Trophoblast cell (in vitro differentiated cells and primary cell): Measurements from ENCODE around the gene CCDC102A.
A peak's percentile ranks its signal among the peaks of the same experiment; 100 is the strongest.

Source experiments
- DNase-seq, 2 donors: peaks; one replicate each; pipeline ENCODE4 v3.0.0-alpha.2; 2016
- H2AFZ ChIP-seq: 2 replicates; pipeline ENCODE4 v1.6.1; 2013; ENCODE audit warnings: low read length, moderate library complexity, mild to moderate bottlenecking; ENCODE audit not compliant: insufficient read depth, poor library complexity
- H2AK5ac ChIP-seq: 2 replicates; pipeline ENCODE4 v1.6.1; 2013; ENCODE audit warnings: mild to moderate bottlenecking, low read length
- H2BK120ac ChIP-seq: 2 replicates; pipeline ENCODE4 v1.6.1; 2013; ENCODE audit warnings: low read length, mild to moderate bottlenecking, moderate library complexity; ENCODE audit not compliant: insufficient read depth, poor library complexity
- H2BK12ac ChIP-seq: 2 replicates; pipeline ENCODE4 v1.6.1; 2013; ENCODE audit warnings: mild to moderate bottlenecking, low read length, moderate library complexity
- H2BK5ac ChIP-seq: 2 replicates; pipeline ENCODE4 v1.6.1; 2013; ENCODE audit warnings: low read length, low read depth, moderate library complexity, mild to moderate bottlenecking; ENCODE audit not compliant: poor library complexity
- H3K14ac ChIP-seq: 2 replicates; pipeline ENCODE4 v1.6.1; 2013; ENCODE audit warnings: mild to moderate bottlenecking, low read length
- H3K18ac ChIP-seq: 2 replicates; pipeline ENCODE4 v1.6.1; 2013; ENCODE audit warnings: mild to moderate bottlenecking, low read length
- H3K23ac ChIP-seq: 2 replicates; pipeline ENCODE4 v1.6.1; 2013; ENCODE audit warnings: low read length
- H3K27ac ChIP-seq: 2 replicates; pipeline ENCODE4 v1.5.1; 2013; ENCODE audit warnings: low read depth, mild to moderate bottlenecking, inconsistent platforms, low read length, moderate library complexity
- H3K27me3 ChIP-seq: 2 replicates; pipeline ENCODE4 v1.6.1; 2013; ENCODE audit warnings: inconsistent platforms, mild to moderate bottlenecking, low read length, moderate library complexity; ENCODE audit not compliant: insufficient read depth
- H3K36me3 ChIP-seq, 2 experiments: 1 replicate in 1 of 2; 2 replicates in 1 of 2; pipeline ENCODE4 v1.6.1; 2013; ENCODE audit warnings: low read length in 2 of 2, mild to moderate bottlenecking in 2 of 2, moderate library complexity in 1 of 2; ENCODE audit not compliant: insufficient read depth in 2 of 2, control insufficient read depth in 1 of 2
- H3K4ac ChIP-seq: 2 replicates; pipeline ENCODE4 v1.6.1; 2013; ENCODE audit warnings: low read depth, mild to moderate bottlenecking, low read length, moderate library complexity
- H3K4me1 ChIP-seq, 2 experiments: 1 replicate in 1 of 2; 2 replicates in 1 of 2; pipeline ENCODE4 v1.6.1; 2013; ENCODE audit warnings: low read length in 2 of 2, mild to moderate bottlenecking in 2 of 2, moderate library complexity in 1 of 2; ENCODE audit not compliant: insufficient read depth in 2 of 2, control insufficient read depth in 1 of 2
- H3K4me2 ChIP-seq: 2 replicates; pipeline ENCODE4 v1.6.1; 2013; ENCODE audit warnings: inconsistent platforms, mild to moderate bottlenecking, low read length, moderate library complexity
- H3K4me3 ChIP-seq: 2 replicates; pipeline ENCODE4 v1.5.1; 2013; ENCODE audit warnings: mild to moderate bottlenecking, low read depth, low read length, inconsistent platforms
- H3K79me1 ChIP-seq: one replicate; pipeline ENCODE4 v1.6.1; 2013; ENCODE audit warnings: low read length
- H3K79me2 ChIP-seq: 2 replicates; pipeline ENCODE4 v1.6.1; 2013; ENCODE audit warnings: low read length, mild to moderate bottlenecking; ENCODE audit not compliant: control insufficient read depth, insufficient read depth, poor library complexity
- H3K9ac ChIP-seq: 2 replicates; pipeline ENCODE4 v1.6.1; 2013; ENCODE audit warnings: mild to moderate bottlenecking, low read length
- H3K9me3 ChIP-seq: 2 replicates; pipeline ENCODE4 v1.6.1; 2013; ENCODE audit warnings: low read depth, mild to moderate bottlenecking, control low read depth, inconsistent platforms, low read length; ENCODE audit not compliant: insufficient read depth
- H4K12ac ChIP-seq: 2 replicates; pipeline ENCODE4 v1.6.1; 2013; ENCODE audit warnings: low read depth, mild to moderate bottlenecking, low read length, moderate library complexity
- H4K8ac ChIP-seq: 2 replicates; pipeline ENCODE4 v1.6.1; 2013; ENCODE audit warnings: low read depth, mild to moderate bottlenecking, low read length, moderate library complexity
- H4K91ac ChIP-seq: one replicate; pipeline ENCODE4 v1.6.1; 2013; ENCODE audit warnings: low read depth, mild to moderate bottlenecking, low read length, moderate library complexity
- WGBS: extraction: QIAGEN DNeasy Blood & Tissue Kit; methylation state at CpG from one replicate; pipeline ENCODE4 v1.1.7; 2013; ENCODE audit warnings: missing lambda C conversion rate; ENCODE audit not compliant: insufficient read length, insufficient coverage; ENCODE audit errors: extremely low coverage; 5-methylcytosine and 5-hydroxymethylcytosine counted together

Gene CCDC102A

DNA sequence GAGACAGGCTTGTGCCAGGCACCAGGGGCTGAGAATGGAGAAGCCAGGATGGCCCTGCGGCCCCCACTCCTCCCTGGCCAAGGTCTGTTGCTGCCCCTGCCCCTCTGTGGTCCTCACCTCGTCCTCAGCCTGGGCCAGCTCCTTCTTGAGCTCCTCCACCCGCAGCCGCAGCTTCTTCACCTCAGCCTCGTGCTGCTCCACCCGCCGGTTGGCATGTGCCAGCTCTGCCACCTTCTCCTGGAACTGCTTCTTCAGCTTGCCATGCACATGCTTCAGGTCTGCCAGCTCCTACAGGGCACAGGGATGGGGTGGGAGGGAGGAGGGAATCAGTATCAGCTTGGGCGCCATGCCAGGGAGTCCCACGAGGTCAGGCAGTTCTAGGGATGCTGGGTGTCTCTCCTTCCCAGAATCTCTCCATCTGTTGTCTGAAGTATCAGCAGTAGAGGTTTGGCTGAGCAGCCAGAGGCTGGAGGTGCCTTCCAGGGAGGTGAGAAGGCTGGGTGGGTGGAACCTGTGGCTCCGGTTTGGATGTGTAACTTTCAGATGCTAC lies 20.1 kb downstream of the CCDC102A start:
- Histone ChIP-seq H3K79me2 (peaks cover 28% of the 10 kb centered on the region), H3K14ac (peak overlapping the region; percentile 87), H2BK5ac (peak overlapping the region; percentile 98), H2AK5ac (peak overlapping the region; percentile 98), H3K18ac (peak overlapping the region; percentile 87), H3K27me3 (no peaks in the 10 kb centered on the region), H3K4ac (peak overlapping the region; percentile 88), H4K12ac (no peak overlapping the region), H3K9me3 (no peaks in the 10 kb centered on the region), H2BK120ac (peak overlapping the region; percentile 98), H2AFZ (peak overlapping the region; percentile 33), H4K8ac (peak overlapping the region; percentile 80), H3K36me3 (peaks cover 4 to 20% of the 10 kb centered on the region in 2 experiments), H3K4me2 (no peak overlapping the region), H3K4me3 (no peak overlapping the region), H4K91ac (peak overlapping the region; percentile 97), H3K9ac (no peak overlapping the region), H3K23ac (no peak overlapping the region), H2BK12ac (peak overlapping the region; percentile 98), H3K79me1 (peaks cover 71% of the 10 kb centered on the region), H3K4me1 (peaks cover 49 to 53% of the 10 kb centered on the region in 2 experiments), H3K27ac (peak overlapping the region; percentile 98)
- no CpG with 5 or more reads among the region's 10 CpGs for WGBS
- no peak for DNase-seq

DNA sequence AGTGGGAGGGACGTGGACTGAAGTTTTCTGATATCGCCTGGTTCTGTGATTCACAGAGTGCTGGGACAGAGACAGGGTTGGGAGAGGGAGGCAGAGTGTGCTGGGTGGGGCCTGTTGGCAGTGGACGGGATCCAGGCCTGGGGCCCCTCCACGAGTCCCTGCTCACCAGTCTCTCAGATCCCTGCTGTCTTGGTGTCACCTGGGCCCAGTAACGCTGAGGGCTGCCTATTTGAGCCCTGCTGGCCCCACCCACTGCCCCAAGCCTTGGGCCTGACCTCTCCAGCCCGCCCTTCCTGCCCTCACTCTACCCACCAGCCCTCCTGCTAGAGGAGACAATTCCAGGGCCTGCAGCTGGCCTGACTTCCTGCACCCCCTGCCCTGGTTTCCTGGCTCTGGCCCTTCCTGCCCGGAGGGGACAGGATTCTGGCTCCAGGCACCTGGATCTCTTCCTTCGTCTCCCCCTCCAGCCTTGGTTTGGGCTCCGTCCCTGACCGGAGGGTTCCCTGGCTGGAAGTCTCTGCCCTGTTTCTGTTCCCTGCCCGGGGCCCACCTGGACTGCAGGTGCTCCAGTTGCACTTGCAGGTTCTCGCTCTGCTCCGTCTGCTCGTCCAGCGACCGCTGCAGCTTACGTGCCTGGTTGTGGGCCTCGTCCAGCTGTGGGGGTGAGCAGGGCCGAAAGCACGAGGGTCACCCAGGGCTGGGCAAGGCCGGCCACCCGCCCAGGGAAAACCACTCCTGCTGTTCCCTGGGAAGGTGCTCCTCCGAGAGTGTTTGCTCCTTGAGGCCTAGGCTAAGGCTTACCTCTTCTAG lies 21.4 kb downstream of the CCDC102A start:
- H3K9ac ChIP-seq: peak overlapping the region; percentile 18
- no peak overlapping the region for H3K4me3 ChIP-seq
- H4K8ac ChIP-seq: peak overlapping the region; percentile 89
- peaks cover 79% of the 10 kb centered on the region for H3K79me1 ChIP-seq
- H3K4ac ChIP-seq: peak overlapping the region; percentile 88
- DNase-seq: peak in 1 of 2 donors; percentile 21
- peaks cover 54 to 57% of the 10 kb centered on the region in 2 experiments for H3K4me1 ChIP-seq
- H4K12ac ChIP-seq: peak overlapping the region; percentile 12
- peaks cover 4 to 16% of the 10 kb centered on the region in 2 experiments for H3K36me3 ChIP-seq
- H2BK12ac ChIP-seq: peak overlapping the region; percentile 98
- H3K14ac ChIP-seq: peak overlapping the region; percentile 93
- no CpG with 5 or more reads among the region's 23 CpGs for WGBS
- peak overlapping the region; percentile 51 for H2AFZ ChIP-seq
- peak overlapping the region; percentile 98 for H2BK5ac ChIP-seq
- H2BK120ac ChIP-seq: peak overlapping the region; percentile 98
- H3K27me3 ChIP-seq: no peaks in the 10 kb centered on the region
- peak overlapping the region; percentile 100 for H4K91ac ChIP-seq
- H3K27ac ChIP-seq: peak overlapping the region; percentile 98
- H3K79me2 ChIP-seq: peaks cover 31% of the 10 kb centered on the region
- no peak overlapping the region for H3K23ac ChIP-seq
- H2AK5ac ChIP-seq: peak overlapping the region; percentile 98
- H3K9me3 ChIP-seq: no peaks in the 10 kb centered on the region
- H3K4me2 ChIP-seq: peak overlapping the region; percentile 3
- H3K18ac ChIP-seq: peak overlapping the region; percentile 87

DNA sequence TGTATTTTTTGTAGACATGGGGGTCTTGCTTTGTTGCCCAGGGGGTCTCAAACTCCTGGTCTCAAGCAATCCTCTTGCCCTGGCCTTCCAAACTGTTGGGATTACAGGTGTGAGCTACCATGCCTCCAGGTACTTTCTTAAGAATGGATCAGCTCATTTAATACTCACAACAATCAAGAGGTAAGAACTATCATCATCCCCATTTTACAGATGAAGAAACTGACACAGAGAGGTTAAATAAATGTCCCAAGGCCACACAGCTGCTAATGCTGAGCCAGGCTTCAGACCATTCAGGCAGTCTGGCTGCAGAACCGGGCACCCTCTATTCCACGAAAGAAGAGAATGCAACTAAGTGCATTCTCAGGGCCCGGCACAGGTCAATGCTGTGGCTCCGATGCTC lies 22.0 kb downstream of the CCDC102A start:
- H2BK5ac ChIP-seq: peak overlapping the region; percentile 98
- H4K91ac ChIP-seq: peak overlapping the region; percentile 100
- peak overlapping the region; percentile 79 for H3K18ac ChIP-seq
- H3K14ac ChIP-seq: peak overlapping the region; percentile 93
- peak overlapping the region; percentile 98 for H3K27ac ChIP-seq
- H3K4ac ChIP-seq: peak overlapping the region; percentile 85
- DNase-seq: no peak
- peak overlapping the region; percentile 98 for H2BK12ac ChIP-seq
- no peaks in the 10 kb centered on the region for H3K9me3 ChIP-seq
- H4K12ac ChIP-seq: no peak overlapping the region
- peak overlapping the region; percentile 89 for H4K8ac ChIP-seq
- peak overlapping the region; percentile 3 for H3K4me2 ChIP-seq
- H3K36me3 ChIP-seq: peaks cover 4 to 16% of the 10 kb centered on the region in 2 experiments
- no peak overlapping the region for H3K4me3 ChIP-seq
- H2BK120ac ChIP-seq: peak overlapping the region; percentile 98
- H3K23ac ChIP-seq: no peak overlapping the region
- H3K4me1 ChIP-seq: peaks cover 58 to 61% of the 10 kb centered on the region in 2 experiments
- no peaks in the 10 kb centered on the region for H3K27me3 ChIP-seq
- WGBS: no CpG with 5 or more reads among the region's 4 CpGs
- H3K79me1 ChIP-seq: peaks cover 83% of the 10 kb centered on the region
- peaks cover 33% of the 10 kb centered on the region for H3K79me2 ChIP-seq
- no peak overlapping the region for H2AFZ ChIP-seq
- H3K9ac ChIP-seq: no peak overlapping the region
- peak overlapping the region; percentile 91 for H2AK5ac ChIP-seq

DNA sequence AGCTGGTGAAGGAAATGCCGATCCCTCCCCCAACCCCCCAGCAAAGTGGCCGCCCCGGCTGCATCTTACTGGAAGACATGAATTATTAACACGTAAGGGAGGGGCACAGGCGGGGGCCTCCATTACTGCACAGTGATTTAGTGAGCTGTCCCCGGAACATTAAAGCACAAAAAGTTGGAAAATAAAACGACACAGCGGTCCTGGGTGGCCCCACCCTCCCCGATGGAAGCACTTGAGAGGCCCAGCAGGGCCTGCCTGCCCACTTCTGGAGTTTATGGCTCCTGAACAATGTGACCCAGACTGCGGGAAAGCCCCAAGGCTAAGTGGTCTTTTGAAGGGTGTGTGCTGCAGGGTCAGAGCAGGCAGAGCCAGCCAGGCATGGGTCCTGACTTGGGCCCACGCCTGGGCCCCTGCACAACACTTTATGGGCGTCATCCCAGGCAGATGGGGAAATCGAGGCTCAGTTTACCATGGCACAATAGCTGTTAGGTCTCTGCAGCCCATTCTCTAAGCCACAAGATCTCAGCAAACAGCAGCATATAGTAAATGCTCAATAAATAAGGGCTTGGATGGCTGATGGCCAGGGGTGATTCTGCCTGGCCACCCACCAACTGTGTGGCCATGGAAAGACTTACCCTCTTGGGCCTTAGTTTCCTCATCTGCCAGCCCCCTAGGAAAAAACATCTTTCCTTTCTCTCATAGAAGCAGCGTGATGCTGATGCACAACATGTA lies 22.8 kb downstream of the CCDC102A start:
- H3K23ac ChIP-seq: no peak overlapping the region
- no peaks in the 10 kb centered on the region for H3K27me3 ChIP-seq
- peak overlapping the region; percentile 50 for H4K12ac ChIP-seq
- peaks cover 83% of the 10 kb centered on the region for H3K79me1 ChIP-seq
- H3K36me3 ChIP-seq: peaks cover 2 to 12% of the 10 kb centered on the region in 2 experiments
- peak overlapping the region; percentile 91 for H2AK5ac ChIP-seq
- peak overlapping the region; percentile 98 for H2BK120ac ChIP-seq
- H3K9me3 ChIP-seq: no peaks in the 10 kb centered on the region
- H3K4me3 ChIP-seq: no peak overlapping the region
- peak overlapping the region; percentile 98 for H2BK5ac ChIP-seq
- no CpG with 5 or more reads among the region's 14 CpGs for WGBS
- peak; percentile 19 to 68 for DNase-seq
- peak overlapping the region; percentile 100 for H4K91ac ChIP-seq
- H3K27ac ChIP-seq: peak overlapping the region; percentile 98
- peak overlapping the region; percentile 49 for H2AFZ ChIP-seq
- peak overlapping the region; percentile 93 for H3K14ac ChIP-seq
- H3K9ac ChIP-seq: no peak overlapping the region
- peaks cover 62% of the 10 kb centered on the region in 2 experiments for H3K4me1 ChIP-seq
- H3K4me2 ChIP-seq: no peak overlapping the region
- H3K4ac ChIP-seq: peak overlapping the region; percentile 85
- H3K79me2 ChIP-seq: peaks cover 36% of the 10 kb centered on the region
- peak overlapping the region; percentile 79 for H3K18ac ChIP-seq
- H4K8ac ChIP-seq: peak overlapping the region; percentile 89
- peak overlapping the region; percentile 98 for H2BK12ac ChIP-seq
